Urothelium cell line (cell line): Measurements from ENCODE around the gene WNT5B.

ENCODE experiments used
- DNase-seq: peaks from one replicate; pipeline ENCODE4 v3.0.0; 2011; ENCODE audit warnings: low spot score, mixed read lengths
- FAIRE-seq: peaks from 2 replicates; lab custom pipeline; 2011; peaks lifted over from hg19 to GRCh38; lab: Jason Lieb, UNC

WNT5B gene

GRCh38 chr12:1629338-1630132 lies 504 bp downstream of the WNT5B start:
- no peak for DNase-seq
- no peak for FAIRE-seq

GRCh38 chr12:1630133-1630826 lies 1.2 kb downstream of the WNT5B start:
- DNase-seq: peak; percentile 58
- no peak for FAIRE-seq

- DNase-seq (no peak), FAIRE-seq (peak; percentile 32)
Observed at GRCh38 chr12:1630827-1631591, 2.0 kb downstream of the WNT5B start.

GRCh38 chr12:1632702-1633101 lies 3.7 kb downstream of the WNT5B start:
- DNase-seq: no peak
- FAIRE-seq: no peak

GRCh38 chr12:1633459-1633858 lies 4.4 kb downstream of the WNT5B start:
- FAIRE-seq: no peak
- no peak for DNase-seq

GRCh38 chr12:1634149-1634548 lies 5.1 kb downstream of the WNT5B start:
- DNase-seq (no peak), FAIRE-seq (no peak)

GRCh38 chr12:1634590-1635191 lies 5.7 kb downstream of the WNT5B start:
- FAIRE-seq: peak; percentile 87
- peak; percentile 89 for DNase-seq

GRCh38 chr12:1635301-1636095 lies 6.5 kb downstream of the WNT5B start:
- FAIRE-seq (peak; percentile 59), DNase-seq (no peak)

GRCh38 chr12:1638203-1638602 lies 9.2 kb downstream of the WNT5B start:
- DNase-seq (no peak), FAIRE-seq (peak; percentile 17)

- DNase-seq: no peak
- FAIRE-seq: no peak
Observed at GRCh38 chr12:1639538-1639937, 10.5 kb downstream of the WNT5B start.

- no peak for DNase-seq
- no peak for FAIRE-seq
Observed at GRCh38 chr12:1640328-1641234, 11.6 kb downstream of the WNT5B start.

- FAIRE-seq: peak; percentile 44
- DNase-seq: no peak
Observed at GRCh38 chr12:1642513-1642912, 13.5 kb downstream of the WNT5B start.

- FAIRE-seq (no peak), DNase-seq (no peak)
Observed at GRCh38 chr12:1643043-1643442, 14.0 kb downstream of the WNT5B start.

- DNase-seq: no peak
- FAIRE-seq: no peak
Observed at GRCh38 chr12:1643905-1644533, 15.0 kb downstream of the WNT5B start.

GRCh38 chr12:1644534-1645438 lies 15.8 kb downstream of the WNT5B start:
- FAIRE-seq (no peak), DNase-seq (no peak)

GRCh38 chr12:1645819-1646218 lies 16.8 kb downstream of the WNT5B start:
- DNase-seq: no peak
- no peak for FAIRE-seq

- peak; percentile 5 for FAIRE-seq
- no peak for DNase-seq
Observed at GRCh38 chr12:1646569-1647284, 17.7 kb downstream of the WNT5B start.
